HepG2 (cell line): Measurements from ENCODE around the gene PIBF1. TPM values are rescaled to one million over a fixed set of nuclear protein-coding genes. Genes with fewer than 3 reads are reported as not detected.

Source experiments
- ATAC-seq: fragments of 200-7000 bp; cut with Tn5 transposase; 3 replicates; pipeline ENCODE4 v1.9.1; 2020; ENCODE audit warnings: mild to moderate bottlenecking, moderate library complexity
- BruUV-seq: library from RNA; stranded (reverse); fragments of 400-500 nt; replicated peaks from 2 replicates; lab custom pipeline; 2021; lab: Mats Ljungman, UMichigan
- CTCF ChIA-PET: fragments of 300-600 bp; formaldehyde crosslinking; extraction: SDS; loops from one replicate; lab custom pipeline; 2021; ENCODE audit warnings: low total read pairs, inconsistent platforms, low intra/inter-chr PET ratio; lab: Yijun Ruan, JAX
- POLR2A ChIA-PET: fragments of 350-600 bp; sonication (Branson Sonifier 250); formaldehyde crosslinking; loops from one replicate; lab custom pipeline; 2020; ENCODE audit warnings: antibody characterized with exemption, inconsistent platforms; lab: Yijun Ruan, JAX
- DNase-seq: peaks from one replicate; pipeline ENCODE4 v3.0.0-alpha.2; 2015; ENCODE audit warnings: low spot score
- FAIRE-seq: peaks from 3 replicates; lab custom pipeline; 2011; peaks lifted over from hg19 to GRCh38; lab: Jason Lieb, UNC
- H2AFZ ChIP-seq: one replicate; pipeline ENCODE4 v1.6.1; 2011; ENCODE audit warnings: low read length, inconsistent platforms
- H3K27ac ChIP-seq: fragments of 300-600 bp; 3 replicates; pipeline ENCODE4 v1.8.0; 2011; ENCODE audit warnings: mixed run types, mild to moderate bottlenecking, mixed read lengths, low read length, inconsistent platforms; ENCODE audit not compliant: insufficient read depth; ENCODE audit errors: extremely low read length
- H3K27me3 ChIP-seq, 2 experiments: fragments of 200-600 bp in 1 of 2; 2 replicates in 1 of 2; 3 replicates in 1 of 2; pipeline versions ENCODE4 v1.6.0 to v1.8.0; 2011; ENCODE audit warnings: low read length in 2 of 2, mild to moderate bottlenecking in 2 of 2, moderate library complexity in 2 of 2, inconsistent platforms in 1 of 2; ENCODE audit not compliant: insufficient read depth in 2 of 2, control insufficient read depth in 1 of 2
- H3K36me3 ChIP-seq, 2 experiments: fragments of 200-600 bp in 1 of 2; replicated peaks in 1 of 2; 2 replicates in 1 of 2; 3 replicates in 1 of 2; pipeline versions ENCODE4 v1.5.1 to v1.8.0; 2011; ENCODE audit warnings: low read length in 2 of 2, inconsistent platforms in 1 of 2; ENCODE audit not compliant: insufficient read depth in 2 of 2, control insufficient read depth in 1 of 2
- H3K4me1 ChIP-seq: 2 replicates; pipeline ENCODE4 v1.5.1; 2012; ENCODE audit warnings: low read length, inconsistent platforms; ENCODE audit not compliant: insufficient read depth
- H3K4me2 ChIP-seq: 2 replicates; pipeline ENCODE4 v1.6.0; 2011; ENCODE audit warnings: low read depth, low read length, inconsistent platforms
- H3K4me3 ChIP-seq, 3 experiments: fragments of 200-600 bp in 1 of 3; sonication (generic), shearing (Covaris generic) in 1 of 3; replicated peaks in 1 of 3; 2 replicates each; pipeline ENCODE4 v1.5.1; 2011 to 2016; ENCODE audit warnings: low read length in 3 of 3, inconsistent platforms in 2 of 3, low read depth in 2 of 3, mild to moderate bottlenecking in 2 of 3, control low read depth in 1 of 3, mixed read lengths in 1 of 3; ENCODE audit not compliant: insufficient read depth in 1 of 3
- H3K79me2 ChIP-seq: one replicate; pipeline ENCODE4 v1.6.1; 2011; ENCODE audit warnings: low read length, inconsistent platforms; ENCODE audit not compliant: insufficient read depth
- H3K9ac ChIP-seq: 2 replicates; pipeline ENCODE4 v1.6.0; 2011; ENCODE audit warnings: mild to moderate bottlenecking, low read depth, low read length, inconsistent platforms; ENCODE audit not compliant: insufficient read depth
- H3K9me3 ChIP-seq: 2 replicates; pipeline ENCODE4 v1.5.1; 2012; ENCODE audit warnings: mild to moderate bottlenecking, low read length
- H4K20me1 ChIP-seq: 2 replicates; pipeline ENCODE4 v1.6.0; 2011; ENCODE audit warnings: inconsistent platforms, mild to moderate bottlenecking, low read length, moderate library complexity; ENCODE audit not compliant: insufficient read depth
- SRSF9 ChIP-seq: fragments of 200-400 bp; formaldehyde crosslinking; IDR thresholded peaks from 2 replicates; pipeline ENCODE4 v1.6.1; 2018; ENCODE audit warnings: borderline replicate concordance, mild to moderate bottlenecking, low read depth, low read length; ENCODE audit not compliant: insufficient read depth, poor library complexity, severe bottlenecking
- TBP ChIP-seq: sonication (generic); formaldehyde crosslinking; IDR thresholded peaks from 2 replicates; pipeline ENCODE4 v1.5.0; 2020; ENCODE audit warnings: missing genetic modification reagents
- TFDP1 ChIP-seq: IDR thresholded peaks from 2 replicates; pipeline ENCODE4 v1.6.1; 2016; ENCODE audit warnings: missing compliant biosample characterization, missing genetic modification reagents, borderline replicate concordance
- U2AF2 ChIP-seq: fragments of 200-400 bp; formaldehyde crosslinking; IDR thresholded peaks from 2 replicates; pipeline ENCODE4 v1.6.1; 2017; ENCODE audit warnings: low read depth, mild to moderate bottlenecking, low read length
- YY1 ChIP-seq: IDR thresholded peaks from 2 replicates; pipeline ENCODE4 v1.6.1; 2011; ENCODE audit warnings: low read length, low read depth, moderate library complexity, mild to moderate bottlenecking; ENCODE audit not compliant: insufficient read depth, insufficient replicate concordance
- ZNF577 ChIP-seq: sonication (generic); formaldehyde crosslinking; IDR thresholded peaks from 2 replicates; pipeline ENCODE4 v1.4.0; 2020; ENCODE audit warnings: mild to moderate bottlenecking, low read depth, missing genetic modification reagents, borderline replicate concordance
- WGBS: methylation state at CpG from one replicate; pipeline ENCODE4 v1.1.6; 2017; ENCODE audit warnings: low lambda C conversion rate; 5-methylcytosine and 5-hydroxymethylcytosine counted together
- in situ Hi-C: cut with HindIII; loops from 2 replicates; pipeline ENCODE4 v1.10.0; 2017; ENCODE audit warnings: low pct_unique_long_range_greater_than_20kb; ENCODE audit not compliant: extremely low pct_ligation_motif_present
- intact Hi-C: fragments of 100-400 bp; cut with micrococcal nuclease; formaldehyde crosslinking; loops from one replicate; pipeline ENCODE4 v1.10.0; 2022; ENCODE audit not compliant: unreplicated experiment
- polyA plus RNA-seq, 8 experiments: library from polyadenylated mRNA; depleted of rRNA in 3 of 8; stranded (reverse) in 7 of 8; unstranded in 1 of 8; fragments of >200 nt; fragmentation: Illumina TruSeq in 4 of 8; extraction: Trizol in 4 of 8; gene quantifications; 2 replicates each; pipeline versions ENCODE4 v1.2.1 to v1.2.3, GENCODE V29; 2011 to 2016; ENCODE audit warnings: low read depth in 4 of 8, missing spikeins in 1 of 8, mixed read lengths in 1 of 8; ENCODE audit not compliant: insufficient read depth in 1 of 8
- total RNA-seq, 5 experiments: library from RNA; depleted of rRNA; stranded (reverse); fragments of >200 nt; fragmentation: Illumina TruSeq; extraction: Trizol; gene quantifications; 2 replicates each; pipeline ENCODE4 v1.2.3, GENCODE V29; 2016; ENCODE audit warnings: low read depth in 1 of 5

Gene PIBF1
- total and polyA plus RNA-seq, 2 of the 13 experiments (the other 11 are each of a cell fraction or from before 2014, with no cell fraction given) = 4.2 to 15.8 TPM

DNA sequence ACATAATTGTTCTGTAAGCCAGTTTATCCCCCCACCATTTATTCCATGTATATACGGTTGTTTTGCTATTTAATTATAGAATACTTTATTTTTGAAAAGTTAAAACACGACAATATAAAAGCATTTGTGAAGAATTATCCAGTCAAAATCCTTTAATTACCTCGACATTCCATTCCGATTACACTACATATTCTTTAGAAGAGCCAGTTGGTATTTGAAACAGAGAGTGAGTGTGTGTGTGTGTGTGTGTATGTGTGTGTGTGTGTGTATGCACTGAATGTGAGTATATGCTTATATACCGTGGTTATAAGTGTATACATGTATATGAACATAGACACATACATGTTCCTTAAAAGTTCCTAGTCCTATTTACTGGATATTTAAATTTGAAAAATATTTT is 189.0 kb downstream of the PIBF1 start (continued):
- TF ChIP-seq YY1 = no peak
- TF ChIP-seq, all 625 proteins: peak for 0

DNA sequence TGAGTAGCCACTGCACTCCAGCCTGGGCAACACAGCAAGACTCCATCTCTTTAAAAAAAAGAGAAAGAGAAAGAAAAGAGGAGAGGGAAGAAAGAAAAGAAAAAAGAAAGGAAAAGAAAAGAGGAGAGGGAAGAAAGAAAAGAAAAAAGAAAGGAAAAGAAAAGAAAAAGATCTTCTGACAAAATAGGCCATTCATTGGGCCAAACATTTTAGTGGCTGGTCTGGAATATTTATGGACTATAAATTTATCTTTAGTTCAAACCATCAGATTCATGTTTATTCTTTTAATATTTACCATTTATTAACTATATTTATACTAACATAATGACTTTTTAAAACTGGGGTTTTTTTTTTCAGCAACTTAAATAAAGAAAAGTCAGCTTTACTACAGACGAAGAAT is 191.3 kb downstream of the PIBF1 start:
- POLR2A ChIA-PET = no interaction called here
- Histone ChIP-seq H3K9ac (no peak overlapping the region), H4K20me1 (no peaks in the 10 kb centered on the region), H3K4me1 (no peaks in the 10 kb centered on the region), H2AFZ (no peak overlapping the region), H3K27ac (no peak overlapping the region), H3K4me3 (no peak overlapping the region), H3K9me3 (no peaks in the 10 kb centered on the region), H3K4me2 (no peak overlapping the region), H3K27me3 (no peaks in the 10 kb centered on the region), H3K36me3 (no peaks in the 10 kb centered on the region; a peak in 1 of 5 replicates), H3K79me2 (no peaks in the 10 kb centered on the region)
- WGBS = 100% methylated on average over 1 of the region's 1 CpG
- no peak for FAIRE-seq
- intact Hi-C loops (no loop called here), in situ Hi-C loops (no loop called here)
- DNase-seq = no peak
- TF ChIP-seq ZNF577 (no peak), TBP (CRISPR knock-in tag) (no peak), U2AF2 (0 out of 2 replicates have a peak, but pooled peaks have one; percentile 50), SRSF9 (peak; percentile 84), TFDP1 (CRISPR knock-in tag) (no peak)
- CTCF ChIA-PET = no interaction called here
- no peak for ATAC-seq
- no TSS peak for BruUV-seq
